GM18498 (cell line): ENCODE results near the gene CCND2.

Experiments used
- ATAC-seq: cut with Tn5 transposase; IDR thresholded peaks from one replicate; pipeline ENCODE4 v1.9.1; 2021; ENCODE audit warnings: mild to moderate bottlenecking, moderate library complexity; ENCODE audit not compliant: unreplicated experiment

Gene CCND2

DNA sequence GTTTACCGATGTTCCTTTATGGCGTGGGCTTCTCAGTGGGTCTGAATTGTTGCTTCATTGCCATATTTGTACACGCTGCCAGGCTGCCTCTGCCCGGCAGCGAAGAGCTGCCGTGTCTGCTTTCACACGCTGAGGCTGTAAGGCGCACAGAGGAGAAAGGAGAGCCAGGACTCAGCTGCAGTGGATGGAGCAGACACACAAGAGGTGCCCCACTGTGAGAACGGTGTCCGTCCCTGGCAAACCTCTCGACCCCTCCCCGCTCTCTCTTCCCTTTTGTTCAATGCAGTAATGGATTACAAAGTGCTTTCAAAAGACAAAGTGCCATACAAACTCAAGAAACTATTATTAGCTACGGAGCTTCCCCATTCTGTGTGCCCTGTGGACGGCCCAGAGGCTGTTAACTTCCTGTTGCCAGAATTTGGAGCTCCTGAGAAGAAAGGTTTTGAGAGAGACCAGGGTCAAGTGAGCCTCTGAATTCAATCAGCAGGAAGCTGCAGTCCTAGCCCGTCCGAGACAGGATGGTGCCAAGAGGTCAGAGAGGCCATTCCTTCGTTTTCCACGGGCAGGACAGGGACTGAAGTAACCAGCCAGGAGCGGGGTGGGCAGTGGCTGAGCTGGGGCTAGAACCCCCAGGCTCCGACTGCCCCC, 15.8 kb downstream of the CCND2 start:
- no peak for ATAC-seq

DNA sequence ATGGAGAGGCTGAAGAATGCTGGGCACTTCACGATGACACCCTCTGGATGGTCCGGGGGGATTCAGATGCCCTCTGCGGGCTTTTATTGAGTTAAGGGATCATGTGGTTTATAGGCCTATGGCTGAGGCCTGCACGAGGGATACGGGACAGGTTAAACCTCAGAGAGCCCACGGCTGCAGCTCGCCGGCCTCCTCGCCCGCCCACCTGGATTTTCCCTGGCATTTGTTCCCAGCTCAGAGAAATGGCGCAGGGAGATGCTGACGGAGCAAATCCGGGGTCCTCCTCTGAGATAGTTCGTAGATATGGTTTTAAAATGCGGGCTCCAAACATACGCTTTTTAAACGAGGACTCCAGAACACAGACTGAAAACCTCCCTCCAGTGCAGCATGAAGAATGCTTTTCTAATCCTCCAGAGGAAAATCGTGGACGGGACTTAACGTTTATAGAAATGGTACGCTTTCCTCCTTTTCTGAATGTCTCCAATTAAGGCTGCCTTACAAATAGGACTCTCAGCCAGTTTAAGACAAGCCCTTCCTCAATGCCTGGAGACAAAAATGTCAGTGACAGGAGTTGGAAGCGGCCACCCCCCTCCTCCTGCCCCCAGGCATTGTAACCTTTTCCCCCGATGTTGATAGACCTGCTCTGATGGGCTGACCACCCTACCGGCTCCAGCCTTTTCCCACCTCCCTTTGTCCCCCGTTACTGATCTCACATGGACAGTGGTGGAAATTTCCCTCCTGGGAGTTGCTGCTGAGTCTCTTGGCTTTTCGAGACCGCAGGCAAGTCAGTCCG, 16.6 kb downstream of the CCND2 start:
- ATAC-seq, result no peak

GRCh38 chr12:4292341-4293073, 18.9 kb downstream of the CCND2 start:
- ATAC-seq, result no peak

GRCh38 chr12:4293299-4293965, 19.9 kb downstream of the CCND2 start:
- ATAC-seq, result no peak

- no peak for ATAC-seq
Measured at GRCh38 chr12:4293966-4294505, 20.5 kb downstream of the CCND2 start.

DNA sequence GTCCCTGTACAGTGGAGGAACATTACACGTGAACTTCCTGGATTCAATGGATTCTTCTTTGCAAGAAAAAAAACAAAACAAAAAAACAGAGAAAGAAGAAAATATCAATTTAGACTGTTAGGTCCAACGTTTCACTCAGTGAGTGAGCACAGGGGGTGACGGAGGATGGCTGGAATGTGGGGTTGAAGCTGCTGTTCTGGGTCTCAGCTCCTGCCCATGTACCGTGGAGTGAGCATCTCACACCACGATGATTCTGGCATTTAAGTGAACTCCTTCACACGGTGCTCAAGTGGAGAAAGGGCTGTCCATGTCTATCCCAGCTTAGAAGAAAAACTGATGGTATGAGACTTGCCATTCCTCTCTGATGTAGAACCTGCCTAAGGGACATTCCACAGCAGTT, 23.2 kb downstream of the CCND2 start:
- ATAC-seq, result no peak

DNA sequence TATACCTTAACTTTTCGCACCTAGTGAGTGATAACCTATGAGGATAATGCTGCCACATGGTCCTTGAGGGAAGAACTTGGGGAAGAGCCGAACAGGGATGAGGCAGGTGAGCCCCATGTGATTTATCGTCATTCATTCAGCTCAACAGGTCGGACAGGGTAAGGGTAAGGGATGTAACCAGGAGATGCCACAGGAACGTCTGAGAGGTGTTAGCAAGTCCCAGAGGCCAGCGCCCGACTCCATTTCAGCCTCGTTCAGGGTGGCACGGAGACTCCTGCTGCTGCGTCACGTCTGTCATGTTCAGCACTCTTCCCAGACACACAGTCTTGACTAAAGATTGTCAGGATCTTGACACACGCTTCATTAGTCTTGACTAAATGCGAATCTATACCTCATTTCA, 24.1 kb downstream of the CCND2 start:
- ATAC-seq, result no peak

DNA sequence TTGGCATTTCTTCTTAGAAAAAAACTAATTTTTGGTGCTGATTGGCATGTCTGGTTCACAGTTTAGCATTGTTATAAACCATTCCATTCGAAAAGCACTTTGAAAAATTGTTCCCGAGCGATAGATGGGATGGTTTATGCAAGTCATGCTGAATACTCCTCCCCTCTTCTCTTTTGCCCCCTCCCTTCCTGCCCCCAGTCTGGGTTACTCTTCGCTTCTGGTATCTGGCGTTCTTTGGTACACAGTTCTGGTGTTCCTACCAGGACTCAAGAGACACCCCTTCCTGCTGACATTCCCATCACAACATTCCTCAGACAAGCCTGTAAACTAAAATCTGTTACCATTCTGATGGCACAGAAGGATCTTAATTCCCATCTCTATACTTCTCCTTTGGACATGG, 27.3 kb downstream of the CCND2 start:
- no peak for ATAC-seq

GRCh38 chr12:4301932-4302501, 28.5 kb downstream of the CCND2 start:
- ATAC-seq, result no peak

- no peak for ATAC-seq
Measured at GRCh38 chr12:4302881-4303280, 29.3 kb downstream of the CCND2 start.

DNA sequence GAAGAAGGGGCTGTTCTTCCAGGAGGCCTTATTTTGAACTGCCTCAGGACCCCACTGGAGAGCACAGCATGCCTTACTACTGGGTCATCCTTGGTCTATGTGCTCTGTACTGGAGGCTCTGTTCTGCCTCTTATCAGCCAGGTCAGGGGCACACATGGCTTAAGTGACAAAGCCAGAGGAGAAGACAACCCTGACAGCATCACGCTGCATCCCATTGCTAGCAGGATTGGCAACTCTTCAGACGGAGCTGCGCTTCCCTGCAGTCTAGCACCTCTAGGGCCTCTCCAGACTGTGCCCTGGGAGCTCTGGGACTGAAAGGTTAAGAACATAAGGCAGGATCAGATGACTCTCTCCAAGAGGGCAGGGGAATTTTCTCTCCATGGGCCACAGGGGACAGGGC, 30.2 kb downstream of the CCND2 start:
- ATAC-seq, result no peak

- ATAC-seq, result no peak
Measured at GRCh38 chr12:4307593-4308333, 34.2 kb downstream of the CCND2 start.

GRCh38 chr12:4308334-4308950, 34.9 kb downstream of the CCND2 start:
- ATAC-seq, result no peak

DNA sequence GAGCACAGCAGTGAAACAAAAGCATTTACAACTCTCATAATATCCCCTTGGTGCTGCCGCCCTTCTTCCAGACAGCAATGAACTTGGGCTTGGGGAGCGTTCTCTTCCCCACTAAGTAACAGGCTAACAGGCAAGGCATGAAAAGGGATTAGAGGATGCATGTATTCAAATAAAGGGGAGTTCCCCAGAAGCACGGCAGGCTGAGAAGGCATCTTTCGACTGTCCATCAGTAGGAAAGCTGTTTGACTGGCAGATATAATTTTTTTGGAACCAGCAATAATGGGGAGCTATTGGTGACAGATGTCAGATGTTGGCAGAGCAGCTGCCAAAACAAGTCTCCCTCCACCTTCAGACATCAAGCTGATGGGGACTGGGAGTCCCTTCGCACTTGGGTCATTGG, 38.2 kb downstream of the CCND2 start:
- no peak for ATAC-seq

DNA sequence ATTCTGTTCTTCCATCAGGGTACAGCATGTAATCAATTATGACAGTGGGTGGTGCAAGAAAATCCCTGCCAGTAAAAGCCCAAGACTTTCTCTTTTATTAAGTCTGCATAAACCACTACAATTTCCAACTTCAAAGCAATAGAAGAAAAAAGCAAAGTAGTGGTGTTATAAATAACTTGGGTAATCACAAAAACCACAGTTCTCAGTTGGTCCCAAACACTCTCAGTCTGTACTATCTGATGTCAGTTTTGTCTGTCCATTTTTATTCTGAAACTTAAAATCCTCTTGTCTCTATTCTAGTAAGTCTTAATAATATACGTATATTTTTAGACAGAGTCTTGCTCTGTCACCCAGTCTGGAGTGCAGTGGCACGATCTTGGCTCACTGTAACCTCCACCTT, 38.7 kb downstream of the CCND2 start:
- no peak for ATAC-seq

DNA sequence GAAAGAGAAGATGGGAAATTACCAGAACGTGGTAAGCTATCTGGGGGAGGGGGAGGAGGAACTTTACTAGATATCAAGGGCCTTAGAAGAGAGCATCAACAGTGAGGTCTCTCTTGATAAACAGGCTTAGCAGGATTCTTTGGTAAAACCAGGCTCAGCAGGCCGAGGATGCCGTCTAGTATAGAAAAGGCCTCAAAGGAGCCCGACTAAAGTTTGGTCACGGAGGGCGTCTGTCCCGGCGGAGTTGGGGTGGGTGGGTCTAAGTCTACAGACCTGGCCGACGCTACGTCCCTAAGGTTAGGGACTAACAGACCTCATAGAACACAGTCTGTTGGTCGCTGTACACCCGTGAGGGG, 46.9 kb downstream of the CCND2 start:
- ATAC-seq, result peak; percentile 41

GRCh38 chr12:4320853-4321701, 47.5 kb downstream of the CCND2 start, which contains the start of gene TIGAR:
TIGAR (plus strand) TSS chr12:4321213; CDS start chr12:4321272, 59 bp downstream.
- ATAC-seq, result peak; percentile 95

DNA sequence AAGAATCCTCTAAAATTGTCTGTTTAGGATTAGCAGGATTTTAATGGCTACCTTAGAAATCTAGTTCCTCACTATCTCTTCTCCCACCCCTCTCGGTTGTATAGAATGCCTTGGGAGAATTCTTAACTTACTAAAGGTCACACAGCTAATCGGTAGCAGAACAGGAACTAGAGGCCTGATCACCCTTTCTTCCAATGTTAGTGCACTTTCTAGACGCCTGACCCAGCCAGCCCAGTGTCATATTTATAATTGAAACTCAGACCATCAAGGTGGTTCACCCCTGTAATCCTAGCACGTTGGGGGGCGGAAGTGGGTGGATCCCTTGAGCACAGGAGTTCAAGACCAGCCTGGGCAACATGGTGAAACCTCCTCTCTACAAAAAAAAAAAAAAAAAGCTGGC, 49.2 kb downstream of the CCND2 start:
- no peak for ATAC-seq
